AG04449 (cell line): ENCODE data around the gene TRIP4.

Source experiments
- CTCF ChIA-PET: fragments of 350-600 bp; formaldehyde crosslinking; extraction: SDS; loops from one replicate; lab custom pipeline; 2021; ENCODE audit warnings: antibody characterized with exemption; lab: Yijun Ruan, JAX
- POLR2A ChIA-PET: fragments of 400-600, 350-600 bp; formaldehyde crosslinking; extraction: SDS; loops from one replicate; lab custom pipeline; 2020; ENCODE audit warnings: antibody characterized with exemption, inconsistent platforms; lab: Yijun Ruan, JAX
- DNase-seq: peaks from one replicate; pipeline ENCODE4 v3.0.0-alpha.2; 2010; ENCODE audit warnings: low read depth, low spot score
- H3K4me3 ChIP-seq: 2 replicates; pipeline ENCODE4 v1.5.1; 2011; ENCODE audit warnings: low read depth, mild to moderate bottlenecking, control low read depth, low read length
- CTCF ChIP-seq: IDR thresholded peaks from one replicate; pipeline ENCODE4 v1.5.1; 2011; ENCODE audit warnings: mild to moderate bottlenecking, moderate library complexity, low read length, control low read depth, inconsistent platforms; ENCODE audit not compliant: insufficient read depth; ENCODE audit errors: missing control alignments

Gene TRIP4

GRCh38 chr15:64464276-64465005 lies 76.8 kb downstream of the TRIP4 start:
- TF ChIP-seq CTCF: no peak
- CTCF ChIA-PET: no interaction called here
- POLR2A ChIA-PET: no interaction called here
- DNase-seq: no peak
- H3K4me3 ChIP-seq: no peak overlapping the region

GRCh38 chr15:64466408-64467141 lies 78.9 kb downstream of the TRIP4 start:
- CTCF ChIA-PET: no interaction called here
- POLR2A ChIA-PET: interaction anchor here (1.0 kb wide), 1 partner anchor 10 kb away, joined by 3 read pairs; no protein-coding TSS in a partner anchor
- TF ChIP-seq CTCF: no peak
- no peak for DNase-seq
- H3K4me3 ChIP-seq: no peak overlapping the region

- CTCF ChIA-PET: no interaction called here
- POLR2A ChIA-PET: no interaction called here
- no peak overlapping the region for H3K4me3 ChIP-seq
- no peak for TF ChIP-seq CTCF
- no peak for DNase-seq
These were observed 84.5 kb downstream of the TRIP4 start for GRCh38 chr15:64472161-64472560.

- no peak for DNase-seq
- CTCF ChIA-PET: no interaction called here
- no peak for TF ChIP-seq CTCF
These were observed 87.2 kb downstream of the TRIP4 start for GRCh38 chr15:64474846-64475245.

GRCh38 chr15:64476550-64476949 lies 88.9 kb downstream of the TRIP4 start:
- H3K4me3 ChIP-seq: no peak overlapping the region
- CTCF ChIA-PET: interaction anchor here (1.5 kb wide), 1 partner anchor 205 kb away, joined by 4 read pairs; no protein-coding TSS in a partner anchor
- POLR2A ChIA-PET: interaction anchor here (1.3 kb wide), 1 partner anchor 10 kb away, joined by 3 read pairs; no protein-coding TSS in a partner anchor
- no peak for TF ChIP-seq CTCF
- no peak for DNase-seq

More at GRCh38 chr15:64474846-64475245, 87.2 kb downstream of the TRIP4 start:
- no peak overlapping the region for H3K4me3 ChIP-seq
- POLR2A ChIA-PET: no interaction called here

- ChIA-PET POLR2A (no interaction called here), CTCF (interaction anchor here (1.1 to 1.6 kb wide), 2 partner anchors 10 to 14 kb away, joined by 3 to 4 read pairs; no protein-coding TSS in a partner anchor)
- peak; percentile 26 for DNase-seq
- TF ChIP-seq CTCF: no peak
- H3K4me3 ChIP-seq: no peak overlapping the region
These were observed 91.2 kb downstream of the TRIP4 start for GRCh38 chr15:64478863-64479262.
